ENCODE measurements around the gene NFE2.

NFE2 gene

DNA sequence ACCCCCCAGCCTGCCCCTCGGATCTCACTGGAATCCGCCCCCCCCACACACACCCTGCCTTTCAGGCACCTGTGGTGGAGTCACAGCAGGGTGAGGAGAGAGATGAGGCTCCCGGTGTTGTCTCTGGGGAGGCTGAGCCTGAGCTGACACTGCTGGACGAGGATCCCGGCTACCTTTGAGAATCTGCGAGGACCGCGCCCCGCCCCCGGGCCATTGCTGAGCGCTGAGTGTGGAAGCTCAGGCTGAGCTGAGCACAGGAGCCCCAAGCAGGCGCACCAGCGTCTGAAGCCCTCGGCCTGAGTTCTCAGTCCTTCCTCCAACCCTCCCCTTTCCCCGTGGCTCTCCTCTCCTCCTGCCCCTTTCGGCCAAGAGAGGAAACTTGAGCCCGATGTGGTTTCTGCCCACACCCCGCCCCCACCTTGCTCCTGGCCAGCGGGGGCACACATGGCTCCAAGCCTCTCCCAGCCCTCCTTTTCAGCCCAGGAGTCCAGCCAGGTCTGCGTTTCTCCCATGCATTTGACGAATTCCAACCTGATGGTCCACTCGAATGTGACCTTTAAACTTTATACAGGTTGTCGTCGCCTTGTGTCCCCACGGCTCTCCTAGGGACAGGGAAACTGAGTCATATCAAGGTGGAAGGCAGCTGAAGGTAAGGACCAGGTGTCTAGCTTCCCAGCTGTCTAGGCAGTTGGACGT lies at the start of gene NFE2:
NFE2 (minus strand) TSS at position 284 of the 696 bp plus-strand sequence. CDS start 5,767 bp downstream, outside the sequence.
- peak; percentile 98 for ATAC-seq
- TF ChIP-seq GLIS3 (CRISPR knock-in tag; IDR thresholded peaks at IDR 0.05) = no peak
- TF ChIP-seq, protein P1, sequence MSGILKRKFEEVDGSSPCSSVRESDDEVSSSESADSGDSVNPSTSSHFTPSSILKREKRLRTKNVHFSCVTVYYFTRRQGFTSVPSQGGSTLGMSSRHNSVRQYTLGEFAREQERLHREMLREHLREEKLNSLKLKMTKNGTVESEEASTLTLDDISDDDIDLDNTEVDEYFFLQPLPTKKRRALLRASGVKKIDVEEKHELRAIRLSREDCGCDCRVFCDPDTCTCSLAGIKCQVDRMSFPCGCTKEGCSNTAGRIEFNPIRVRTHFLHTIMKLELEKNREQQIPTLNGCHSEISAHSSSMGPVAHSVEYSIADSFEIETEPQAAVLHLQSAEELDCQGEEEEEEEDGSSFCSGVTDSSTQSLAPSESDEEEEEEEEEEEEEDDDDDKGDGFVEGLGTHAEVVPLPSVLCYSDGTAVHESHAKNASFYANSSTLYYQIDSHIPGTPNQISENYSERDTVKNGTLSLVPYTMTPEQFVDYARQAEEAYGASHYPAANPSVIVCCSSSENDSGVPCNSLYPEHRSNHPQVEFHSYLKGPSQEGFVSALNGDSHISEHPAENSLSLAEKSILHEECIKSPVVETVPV (CRISPR knock-in tag; IDR thresholded peaks at IDR 0.05) = no peak
- TF ChIP-seq SNAI2 (CRISPR knock-in tag; IDR thresholded peaks at IDR 0.05) = no peak
- TF ChIP-seq ZFP30 (CRISPR knock-in tag; IDR thresholded peaks at IDR 0.05) = no peak
- TF ChIP-seq BACH2 (CRISPR knock-in tag; IDR thresholded peaks at IDR 0.05; ENCODE audit: borderline replicate concordance) = no peak
- TF ChIP-seq ESRRG (CRISPR knock-in tag; IDR thresholded peaks at IDR 0.05) = no peak
- TF ChIP-seq ZNF70 (CRISPR knock-in tag; IDR thresholded peaks at IDR 0.05) = no peak
- TF ChIP-seq, protein P2, sequence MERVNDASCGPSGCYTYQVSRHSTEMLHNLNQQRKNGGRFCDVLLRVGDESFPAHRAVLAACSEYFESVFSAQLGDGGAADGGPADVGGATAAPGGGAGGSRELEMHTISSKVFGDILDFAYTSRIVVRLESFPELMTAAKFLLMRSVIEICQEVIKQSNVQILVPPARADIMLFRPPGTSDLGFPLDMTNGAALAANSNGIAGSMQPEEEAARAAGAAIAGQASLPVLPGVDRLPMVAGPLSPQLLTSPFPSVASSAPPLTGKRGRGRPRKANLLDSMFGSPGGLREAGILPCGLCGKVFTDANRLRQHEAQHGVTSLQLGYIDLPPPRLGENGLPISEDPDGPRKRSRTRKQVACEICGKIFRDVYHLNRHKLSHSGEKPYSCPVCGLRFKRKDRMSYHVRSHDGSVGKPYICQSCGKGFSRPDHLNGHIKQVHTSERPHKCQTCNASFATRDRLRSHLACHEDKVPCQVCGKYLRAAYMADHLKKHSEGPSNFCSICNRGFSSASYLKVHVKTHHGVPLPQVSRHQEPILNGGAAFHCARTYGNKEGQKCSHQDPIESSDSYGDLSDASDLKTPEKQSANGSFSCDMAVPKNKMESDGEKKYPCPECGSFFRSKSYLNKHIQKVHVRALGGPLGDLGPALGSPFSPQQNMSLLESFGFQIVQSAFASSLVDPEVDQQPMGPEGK (CRISPR knock-in tag; IDR thresholded peaks at IDR 0.05; ENCODE audit: borderline replicate concordance) = no peak
- TF ChIP-seq RARB (CRISPR knock-in tag; IDR thresholded peaks at IDR 0.05) = no peak
- TF ChIP-seq, protein P3, sequence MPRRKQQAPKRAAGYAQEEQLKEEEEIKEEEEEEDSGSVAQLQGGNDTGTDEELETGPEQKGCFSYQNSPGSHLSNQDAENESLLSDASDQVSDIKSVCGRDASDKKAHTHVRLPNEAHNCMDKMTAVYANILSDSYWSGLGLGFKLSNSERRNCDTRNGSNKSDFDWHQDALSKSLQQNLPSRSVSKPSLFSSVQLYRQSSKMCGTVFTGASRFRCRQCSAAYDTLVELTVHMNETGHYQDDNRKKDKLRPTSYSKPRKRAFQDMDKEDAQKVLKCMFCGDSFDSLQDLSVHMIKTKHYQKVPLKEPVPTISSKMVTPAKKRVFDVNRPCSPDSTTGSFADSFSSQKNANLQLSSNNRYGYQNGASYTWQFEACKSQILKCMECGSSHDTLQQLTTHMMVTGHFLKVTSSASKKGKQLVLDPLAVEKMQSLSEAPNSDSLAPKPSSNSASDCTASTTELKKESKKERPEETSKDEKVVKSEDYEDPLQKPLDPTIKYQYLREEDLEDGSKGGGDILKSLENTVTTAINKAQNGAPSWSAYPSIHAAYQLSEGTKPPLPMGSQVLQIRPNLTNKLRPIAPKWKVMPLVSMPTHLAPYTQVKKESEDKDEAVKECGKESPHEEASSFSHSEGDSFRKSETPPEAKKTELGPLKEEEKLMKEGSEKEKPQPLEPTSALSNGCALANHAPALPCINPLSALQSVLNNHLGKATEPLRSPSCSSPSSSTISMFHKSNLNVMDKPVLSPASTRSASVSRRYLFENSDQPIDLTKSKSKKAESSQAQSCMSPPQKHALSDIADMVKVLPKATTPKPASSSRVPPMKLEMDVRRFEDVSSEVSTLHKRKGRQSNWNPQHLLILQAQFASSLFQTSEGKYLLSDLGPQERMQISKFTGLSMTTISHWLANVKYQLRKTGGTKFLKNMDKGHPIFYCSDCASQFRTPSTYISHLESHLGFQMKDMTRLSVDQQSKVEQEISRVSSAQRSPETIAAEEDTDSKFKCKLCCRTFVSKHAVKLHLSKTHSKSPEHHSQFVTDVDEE (CRISPR knock-in tag; IDR thresholded peaks at IDR 0.05) = no peak
- TF ChIP-seq TCF4 (CRISPR knock-in tag; IDR thresholded peaks at IDR 0.05; ENCODE audit: borderline replicate concordance) = no peak
- no peak for TF ChIP-seq CSDC2 (CRISPR knock-in tag; IDR thresholded peaks at IDR 0.05)
- no peak for TF ChIP-seq ZNF8 (CRISPR knock-in tag; IDR thresholded peaks at IDR 0.05)
- no peak for TF ChIP-seq PPARA (CRISPR knock-in tag; IDR thresholded peaks at IDR 0.05; ENCODE audit: borderline replicate concordance)
- TF ChIP-seq ARNTL (CRISPR knock-in tag; IDR thresholded peaks at IDR 0.05; ENCODE audit: borderline replicate concordance, low read depth) = no peak
- TF ChIP-seq, protein P4, sequence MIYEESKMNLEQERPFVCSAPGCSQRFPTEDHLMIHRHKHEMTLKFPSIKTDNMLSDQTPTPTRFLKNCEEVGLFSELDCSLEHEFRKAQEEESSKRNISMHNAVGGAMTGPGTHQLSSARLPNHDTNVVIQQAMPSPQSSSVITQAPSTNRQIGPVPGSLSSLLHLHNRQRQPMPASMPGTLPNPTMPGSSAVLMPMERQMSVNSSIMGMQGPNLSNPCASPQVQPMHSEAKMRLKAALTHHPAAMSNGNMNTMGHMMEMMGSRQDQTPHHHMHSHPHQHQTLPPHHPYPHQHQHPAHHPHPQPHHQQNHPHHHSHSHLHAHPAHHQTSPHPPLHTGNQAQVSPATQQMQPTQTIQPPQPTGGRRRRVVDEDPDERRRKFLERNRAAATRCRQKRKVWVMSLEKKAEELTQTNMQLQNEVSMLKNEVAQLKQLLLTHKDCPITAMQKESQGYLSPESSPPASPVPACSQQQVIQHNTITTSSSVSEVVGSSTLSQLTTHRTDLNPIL (CRISPR knock-in tag; IDR thresholded peaks at IDR 0.05; ENCODE audit: low read depth) = no peak
- no peak for TF ChIP-seq ZNF565 (CRISPR knock-in tag; conservative IDR thresholded peaks at IDR 0.05; ENCODE audit: low read depth)
- TF ChIP-seq ISL1 (CRISPR knock-in tag; IDR thresholded peaks at IDR 0.05) = no peak

DNA sequence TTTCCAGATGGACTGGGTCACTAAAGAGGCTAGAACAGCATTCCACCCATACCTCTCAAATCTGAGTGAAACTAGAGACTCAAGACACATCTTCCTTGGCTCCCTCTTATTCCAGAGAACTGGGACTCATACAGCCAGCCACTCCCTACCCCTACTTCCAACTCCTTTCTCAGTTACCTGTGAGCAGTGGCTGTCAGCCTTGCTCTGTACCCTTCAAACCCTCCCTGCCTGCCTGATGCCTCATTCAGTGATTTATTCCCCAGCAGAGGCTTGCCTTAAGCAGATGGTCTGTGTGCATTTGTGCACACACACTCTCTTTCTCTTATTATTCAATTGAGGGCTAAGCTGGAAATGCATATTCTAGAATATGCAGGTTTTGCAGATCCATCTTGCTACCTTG lies 48.9 kb upstream of the NFE2 start:
- no peak for ATAC-seq
- TF ChIP-seq ZC3H10 (CRISPR knock-in tag; IDR thresholded peaks at IDR 0.05) = no peak
- TF ChIP-seq BACH2 (CRISPR knock-in tag; IDR thresholded peaks at IDR 0.05; ENCODE audit: borderline replicate concordance) = no peak
- TF ChIP-seq, protein P1 (CRISPR knock-in tag; IDR thresholded peaks at IDR 0.05) = no peak
- TF ChIP-seq ZNF70 (CRISPR knock-in tag; IDR thresholded peaks at IDR 0.05) = no peak
- TF ChIP-seq SNAI2 (CRISPR knock-in tag; IDR thresholded peaks at IDR 0.05) = no peak
- no peak for TF ChIP-seq ZNF8 (CRISPR knock-in tag; IDR thresholded peaks at IDR 0.05)
- TF ChIP-seq, protein P5, sequence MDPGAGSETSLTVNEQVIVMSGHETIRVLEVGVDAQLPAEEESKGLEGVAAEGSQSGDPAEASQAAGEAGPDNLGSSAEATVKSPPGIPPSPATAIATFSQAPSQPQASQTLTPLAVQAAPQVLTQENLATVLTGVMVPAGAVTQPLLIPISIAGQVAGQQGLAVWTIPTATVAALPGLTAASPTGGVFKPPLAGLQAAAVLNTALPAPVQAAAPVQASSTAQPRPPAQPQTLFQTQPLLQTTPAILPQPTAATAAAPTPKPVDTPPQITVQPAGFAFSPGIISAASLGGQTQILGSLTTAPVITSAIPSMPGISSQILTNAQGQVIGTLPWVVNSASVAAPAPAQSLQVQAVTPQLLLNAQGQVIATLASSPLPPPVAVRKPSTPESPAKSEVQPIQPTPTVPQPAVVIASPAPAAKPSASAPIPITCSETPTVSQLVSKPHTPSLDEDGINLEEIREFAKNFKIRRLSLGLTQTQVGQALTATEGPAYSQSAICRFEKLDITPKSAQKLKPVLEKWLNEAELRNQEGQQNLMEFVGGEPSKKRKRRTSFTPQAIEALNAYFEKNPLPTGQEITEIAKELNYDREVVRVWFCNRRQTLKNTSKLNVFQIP (CRISPR knock-in tag; IDR thresholded peaks at IDR 0.05; ENCODE audit: borderline replicate concordance, low read depth) = no peak
- no peak for TF ChIP-seq ISL1 (CRISPR knock-in tag; IDR thresholded peaks at IDR 0.05)
- TF ChIP-seq TCF4 (CRISPR knock-in tag; IDR thresholded peaks at IDR 0.05; ENCODE audit: borderline replicate concordance) = no peak
